HepG2 (cell line): ENCODE data around the gene ATG16L2. TPM values are rescaled to one million over a fixed set of nuclear protein-coding genes. Genes with fewer than 3 reads are reported as not detected.
A peak's percentile ranks its signal among the peaks of the same experiment; 100 is the strongest.

Experiments
- ATF4 ChIP-seq, 2 experiments: fragments of 450-650 bp in 1 of 2; sonication (generic) in 1 of 2; formaldehyde crosslinking; IDR thresholded peaks; 2 replicates each; pipeline versions ENCODE4 v1.5.0 to v1.8.0; 2020 to 2022; ENCODE audit warnings: mild to moderate bottlenecking in 1 of 2, missing genetic modification reagents in 1 of 2
- CENPX ChIP-seq: sonication (generic); formaldehyde crosslinking; IDR thresholded peaks from 2 replicates; pipeline ENCODE4 v1.9.0; 2021; ENCODE audit warnings: mild to moderate bottlenecking, missing genetic modification reagents, moderate library complexity
- CTCF ChIP-seq: sonication (generic); formaldehyde crosslinking; IDR thresholded peaks from 2 replicates; pipeline ENCODE4 v1.5.0; 2020; ENCODE audit warnings: mild to moderate bottlenecking, missing genetic modification reagents, moderate library complexity
- HNF1A ChIP-seq, 2 experiments: sonication (generic) in 1 of 2; formaldehyde crosslinking in 1 of 2; IDR thresholded peaks; 2 replicates each; pipeline versions ENCODE4 v1.4.0 to v1.6.1; 2016 to 2020; ENCODE audit warnings: borderline replicate concordance in 1 of 2, low read depth in 1 of 2, mild to moderate bottlenecking in 1 of 2, missing genetic modification reagents in 1 of 2
- HNF4G ChIP-seq, 2 experiments: sonication (generic) in 1 of 2; formaldehyde crosslinking in 1 of 2; IDR thresholded peaks; 2 replicates each; pipeline versions ENCODE4 v1.4.0 to v1.6.1; 2011 to 2020; ENCODE audit warnings: borderline replicate concordance in 2 of 2, low read depth in 2 of 2, mild to moderate bottlenecking in 2 of 2, low read length in 1 of 2, missing genetic modification reagents in 1 of 2, moderate library complexity in 1 of 2
- HOXA3 ChIP-seq: sonication (generic); formaldehyde crosslinking; IDR thresholded peaks from 2 replicates; pipeline ENCODE4 v1.5.0; 2020; ENCODE audit warnings: missing genetic modification reagents
- IKZF4 ChIP-seq: sonication (generic); formaldehyde crosslinking; IDR thresholded peaks from 2 replicates; pipeline ENCODE4 v1.5.1; 2020; ENCODE audit warnings: borderline replicate concordance, mild to moderate bottlenecking, low read depth, missing genetic modification reagents; ENCODE audit errors: not compliant biosample characterization
- IRF2 ChIP-seq: IDR thresholded peaks from 2 replicates; pipeline ENCODE4 v1.6.1; 2018; ENCODE audit warnings: missing genetic modification reagents, missing compliant biosample characterization
- KLF15 ChIP-seq: sonication (generic); formaldehyde crosslinking; IDR thresholded peaks from 2 replicates; pipeline ENCODE4 v1.8.1; 2023; ENCODE audit warnings: borderline replicate concordance, mild to moderate bottlenecking, inconsistent platforms, missing genetic modification reagents, mixed read lengths
- PCBP1 ChIP-seq: fragments of 200-400 bp; formaldehyde crosslinking; IDR thresholded peaks from 2 replicates; pipeline ENCODE4 v1.6.1; 2017; ENCODE audit warnings: mild to moderate bottlenecking, low read depth, low read length, borderline replicate concordance
- POLR2G ChIP-seq: fragments of 200-400 bp; formaldehyde crosslinking; IDR thresholded peaks from 2 replicates; pipeline ENCODE4 v1.6.1; 2018; ENCODE audit warnings: mild to moderate bottlenecking, low read depth, low read length, moderate library complexity
- SIX1 ChIP-seq: sonication (generic); formaldehyde crosslinking; IDR thresholded peaks from 2 replicates; pipeline ENCODE4 v1.4.0; 2020; ENCODE audit warnings: missing genetic modification reagents, borderline replicate concordance
- SYNCRIP ChIP-seq: fragments of 200-400 bp; formaldehyde crosslinking; IDR thresholded peaks from 2 replicates; pipeline ENCODE4 v1.6.1; 2018; ENCODE audit warnings: mild to moderate bottlenecking, low read depth, low read length; ENCODE audit not compliant: insufficient read depth
- ZBTB1 ChIP-seq: sonication (generic); formaldehyde crosslinking; IDR thresholded peaks from 2 replicates; pipeline ENCODE4 v1.4.0; 2020; ENCODE audit warnings: missing genetic modification reagents, borderline replicate concordance
- ZC3H13 ChIP-seq: sonication (generic); formaldehyde crosslinking; IDR thresholded peaks from 2 replicates; pipeline ENCODE4 v1.8.1; 2023; ENCODE audit warnings: mild to moderate bottlenecking, missing genetic modification reagents, moderate library complexity
- ZKSCAN5 ChIP-seq: sonication (generic); formaldehyde crosslinking; IDR thresholded peaks from 2 replicates; pipeline ENCODE4 v1.5.1; 2020; ENCODE audit warnings: mild to moderate bottlenecking, missing genetic modification reagents
- ZNF761 ChIP-seq: sonication (generic); formaldehyde crosslinking; conservative IDR thresholded peaks from 2 replicates; pipeline ENCODE4 v1.4.0; 2020; ENCODE audit warnings: mild to moderate bottlenecking, missing genetic modification reagents
- polyA plus RNA-seq, 8 experiments: library from polyadenylated mRNA; depleted of rRNA in 3 of 8; stranded (reverse) in 7 of 8; unstranded in 1 of 8; fragments of >200 nt; fragmentation: Illumina TruSeq in 4 of 8; extraction: Trizol in 4 of 8; gene quantifications; 2 replicates each; pipeline versions ENCODE4 v1.2.1 to v1.2.3, GENCODE V29; 2011 to 2016; ENCODE audit warnings: low read depth in 4 of 8, missing spikeins in 1 of 8, mixed read lengths in 1 of 8; ENCODE audit not compliant: insufficient read depth in 1 of 8
- total RNA-seq, 5 experiments: library from RNA; depleted of rRNA; stranded (reverse); fragments of >200 nt; fragmentation: Illumina TruSeq; extraction: Trizol; gene quantifications; 2 replicates each; pipeline ENCODE4 v1.2.3, GENCODE V29; 2016; ENCODE audit warnings: low read depth in 1 of 5

Gene ATG16L2
- total and polyA plus RNA-seq, 2 of the 13 experiments (the other 11 are each of a cell fraction or from before 2014, with no cell fraction given), result 6.2 to 14.8 TPM

GRCh38 chr11:72782081-72782920 is 31.9 kb upstream of the ATG16L2 start (continued):
- TF ChIP-seq HNF4G (IDR thresholded peaks at IDR 0.05; ENCODE audit: borderline replicate concordance, low read depth, low read length) (peak; percentile 64; the same call in 1 of the 2 replicates), HNF4G (CRISPR knock-in tag; IDR thresholded peaks at IDR 0.05; ENCODE audit: borderline replicate concordance, low read depth) (no peak; the same call in 1 of the 2 replicates), ZNF761 (CRISPR knock-in tag) (0 out of 2 replicates have a peak, but pooled peaks have one; percentile 46), ATF4 (CRISPR knock-in tag; IDR thresholded peaks at IDR 0.05) (no peak), CENPX (CRISPR knock-in tag) (no peak), HNF1A (IDR thresholded peaks at IDR 0.05; ENCODE audit: low read depth) (no peak), HNF1A (CRISPR knock-in tag; IDR thresholded peaks at IDR 0.05; ENCODE audit: borderline replicate concordance) (0 out of 2 replicates have a peak, but pooled peaks have one; percentile 32), SYNCRIP (no peak), KLF15 (CRISPR knock-in tag) (0 out of 2 replicates have a peak, but pooled peaks have one; percentile 74), ZKSCAN5 (CRISPR knock-in tag) (no peak), POLR2G (peak; percentile 84), PCBP1 (peak; percentile 50; the same call in 1 of the 2 replicates), HOXA3 (CRISPR knock-in tag) (peak; percentile 13; the same call in 1 of the 2 replicates), SIX1 (CRISPR knock-in tag) (no peak), ZC3H13 (CRISPR knock-in tag) (no peak), CTCF (CRISPR knock-in tag) (peak; percentile 11; the same call in 1 of the 2 replicates), IRF2 (CRISPR knock-in tag) (no peak), IKZF4 (CRISPR knock-in tag) (peak; percentile 26), ZBTB1 (CRISPR knock-in tag) (no peak)
